ENCODE measurements around the gene ABCC1. TPM values are rescaled to one million over a fixed set of nuclear protein-coding genes. Genes with fewer than 3 reads are reported as not detected.

Gene ABCC1
- total RNA-seq, 1 donor from 2014 or later, result 49.8 TPM

- H3K36me3 Mint-ChIP-seq (ENCODE audit: low read depth), result peaks cover 72% of the 10 kb centered on the region
These were observed 144.4 kb downstream of the ABCC1 start for GRCh38 chr16:16093628-16094332.

GRCh38 chr16:16095646-16096045 lies 146.2 kb downstream of the ABCC1 start:
- intact Hi-C loops (cut with micrococcal nuclease), result no loop called here
- no peak for DNase-seq
- Mint-ChIP-seq H3K36me3 (ENCODE audit: low read depth) (peaks cover 66% of the 10 kb centered on the region), H3K27ac (no peak overlapping the region), H3K27me3 (no peaks in the 10 kb centered on the region), H3K4me3 (no peak overlapping the region), H3K4me1 (peaks cover 20% of the 10 kb centered on the region), H3K9me3 (no peaks in the 10 kb centered on the region)
- POLR2A ChIA-PET, result no interaction called here
- no peak for ATAC-seq (ENCODE audit: low read depth)
- TF ChIP-seq CTCF (IDR thresholded peaks at IDR 0.05), result no peak
- CTCF ChIA-PET, result no interaction called here

More at GRCh38 chr16:16093628-16094332, 144.4 kb downstream of the ABCC1 start:
- Mint-ChIP-seq H3K9me3 (no peaks in the 10 kb centered on the region), H3K4me3 (no peak overlapping the region), H3K27ac (no peak overlapping the region), H3K4me1 (peaks cover 3% of the 10 kb centered on the region), H3K27me3 (no peaks in the 10 kb centered on the region)
- intact Hi-C loops (cut with micrococcal nuclease), result no loop called here
- TF ChIP-seq CTCF (IDR thresholded peaks at IDR 0.05), result no peak
- CTCF ChIA-PET, result no interaction called here
- POLR2A ChIA-PET, result no interaction called here
- DNase-seq (no peak), ATAC-seq (ENCODE audit: low read depth) (no peak)

GRCh38 chr16:16096121-16096857 lies 146.9 kb downstream of the ABCC1 start:
- DNase-seq, result no peak
- no peaks in the 10 kb centered on the region for H3K9me3 Mint-ChIP-seq
- ChIA-PET POLR2A (no interaction called here), CTCF (interaction anchor here (0.7 kb wide), 1 partner anchor 1434 kb away, joined by 3 read pairs; no protein-coding TSS in a partner anchor)
- peaks cover 60% of the 10 kb centered on the region for H3K36me3 Mint-ChIP-seq (ENCODE audit: low read depth)
- intact Hi-C loops (cut with micrococcal nuclease), result no loop called here
- H3K4me3 Mint-ChIP-seq, result no peak overlapping the region
- ATAC-seq (ENCODE audit: low read depth), result no peak
- H3K27ac Mint-ChIP-seq, result no peak overlapping the region
- peaks cover 25% of the 10 kb centered on the region for H3K4me1 Mint-ChIP-seq
- H3K27me3 Mint-ChIP-seq, result no peaks in the 10 kb centered on the region
- TF ChIP-seq CTCF (IDR thresholded peaks at IDR 0.05), result no peak

- CTCF ChIA-PET, result no interaction called here
- ATAC-seq (ENCODE audit: low read depth), result no peak
- POLR2A ChIA-PET, result no interaction called here
- H3K9me3 Mint-ChIP-seq, result no peaks in the 10 kb centered on the region
- no peaks in the 10 kb centered on the region for H3K27me3 Mint-ChIP-seq
- no peak for TF ChIP-seq CTCF (IDR thresholded peaks at IDR 0.05)
- no peak overlapping the region for H3K27ac Mint-ChIP-seq
- no peak for DNase-seq
- intact Hi-C loops (cut with micrococcal nuclease), result no loop called here
- H3K4me3 Mint-ChIP-seq, result no peak overlapping the region
- H3K36me3 Mint-ChIP-seq (ENCODE audit: low read depth), result peaks cover 60% of the 10 kb centered on the region
- H3K4me1 Mint-ChIP-seq, result peaks cover 30% of the 10 kb centered on the region
These were observed 147.4 kb downstream of the ABCC1 start for GRCh38 chr16:16096858-16097213.

- CTCF ChIA-PET, result no interaction called here
- Mint-ChIP-seq H3K4me3 (no peak overlapping the region), H3K27me3 (no peaks in the 10 kb centered on the region), H3K27ac (no peak overlapping the region), H3K9me3 (no peaks in the 10 kb centered on the region), H3K4me1 (peaks cover 38% of the 10 kb centered on the region), H3K36me3 (ENCODE audit: low read depth) (peaks cover 60% of the 10 kb centered on the region)
- intact Hi-C loops (cut with micrococcal nuclease), result no loop called here
- ATAC-seq (ENCODE audit: low read depth) (no peak), DNase-seq (no peak)
- no peak for TF ChIP-seq CTCF (IDR thresholded peaks at IDR 0.05)
- POLR2A ChIA-PET, result no interaction called here
These were observed 149.9 kb downstream of the ABCC1 start for GRCh38 chr16:16099320-16099719.

Data from activated B cell treated with CpG ODN at 0.5 μM for 24 hours (primary cell).